ENCODE results near the gene HOXB4.

Gene HOXB4

DNA sequence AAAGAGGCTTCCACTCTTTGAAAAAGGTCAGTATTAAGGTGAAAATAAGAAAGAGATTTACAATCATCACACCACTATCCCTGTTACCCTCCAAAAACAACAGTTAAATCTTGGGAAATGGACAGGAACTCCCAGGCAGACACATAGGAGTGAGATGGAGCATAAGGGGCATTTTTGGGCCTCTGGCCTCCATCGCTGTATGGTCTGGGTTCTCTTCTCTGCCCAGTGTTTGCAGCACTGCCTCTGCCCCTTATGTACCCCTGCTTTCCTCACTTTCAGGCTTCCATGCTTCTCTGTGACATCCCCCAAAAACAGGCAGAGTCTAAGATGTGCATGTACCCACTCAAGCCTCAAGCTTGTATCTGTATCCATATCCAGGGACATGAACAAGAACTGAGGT is 32.6 kb downstream of the HOXB4 start:
- Histone ChIP-seq H3K9me3 (ENCODE audit: control insufficient read depth, low read length) (no peaks in the 10 kb centered on the region), H3K4me2 (ENCODE audit: low read length) (peak overlapping the region; percentile 65), H3K27ac (peak overlapping the region; percentile 8), H3K27me3 (ENCODE audit: control insufficient read depth, insufficient read depth, low read length) (no peaks in the 10 kb centered on the region), H3K4me1 (no peaks in the 10 kb centered on the region), H3K79me2 (no peaks in the 10 kb centered on the region), H3K9ac (no peak overlapping the region), H3K4me3 (ENCODE audit: low read depth, low read length) (peak overlapping the region; percentile 97), H3K36me3 (ENCODE audit: control insufficient read depth, insufficient read depth, low read length) (no peaks in the 10 kb centered on the region), H2AFZ (no peak overlapping the region)
- TF ChIP-seq, protein P1, sequence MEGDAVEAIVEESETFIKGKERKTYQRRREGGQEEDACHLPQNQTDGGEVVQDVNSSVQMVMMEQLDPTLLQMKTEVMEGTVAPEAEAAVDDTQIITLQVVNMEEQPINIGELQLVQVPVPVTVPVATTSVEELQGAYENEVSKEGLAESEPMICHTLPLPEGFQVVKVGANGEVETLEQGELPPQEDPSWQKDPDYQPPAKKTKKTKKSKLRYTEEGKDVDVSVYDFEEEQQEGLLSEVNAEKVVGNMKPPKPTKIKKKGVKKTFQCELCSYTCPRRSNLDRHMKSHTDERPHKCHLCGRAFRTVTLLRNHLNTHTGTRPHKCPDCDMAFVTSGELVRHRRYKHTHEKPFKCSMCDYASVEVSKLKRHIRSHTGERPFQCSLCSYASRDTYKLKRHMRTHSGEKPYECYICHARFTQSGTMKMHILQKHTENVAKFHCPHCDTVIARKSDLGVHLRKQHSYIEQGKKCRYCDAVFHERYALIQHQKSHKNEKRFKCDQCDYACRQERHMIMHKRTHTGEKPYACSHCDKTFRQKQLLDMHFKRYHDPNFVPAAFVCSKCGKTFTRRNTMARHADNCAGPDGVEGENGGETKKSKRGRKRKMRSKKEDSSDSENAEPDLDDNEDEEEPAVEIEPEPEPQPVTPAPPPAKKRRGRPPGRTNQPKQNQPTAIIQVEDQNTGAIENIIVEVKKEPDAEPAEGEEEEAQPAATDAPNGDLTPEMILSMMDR (IDR thresholded peaks at IDR 0.05), result no peak

DNA sequence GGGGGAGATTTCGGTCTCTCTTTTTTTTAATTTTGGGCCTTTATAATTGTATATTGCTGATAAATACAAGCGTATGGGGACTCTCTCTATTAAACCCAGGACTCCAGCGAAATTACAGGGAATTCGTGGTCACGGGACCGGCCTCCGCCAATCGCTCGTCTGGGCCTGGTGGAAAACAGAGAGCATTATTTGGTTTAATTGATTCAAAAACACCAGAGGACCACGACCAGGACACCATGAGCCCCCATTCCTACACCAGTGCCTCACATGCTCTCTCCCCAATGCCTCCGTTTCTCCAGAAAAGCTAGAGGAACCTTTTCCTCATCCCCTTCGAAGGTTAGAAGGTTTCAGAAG is 33.2 kb downstream of the HOXB4 start, which contains the start of gene HOXB2:
Gene HOXB2, minus strand, starts transcription at position 88 of the 354 bp plus-strand sequence. CDS start 198 bp downstream, outside the sequence.
- Histone ChIP-seq H3K9ac (no peak within 1 kb of the TSS), H3K27me3 (ENCODE audit: control insufficient read depth, insufficient read depth, low read length) (no peaks in the 10 kb centered on the region), H3K36me3 (ENCODE audit: control insufficient read depth, insufficient read depth, low read length) (no peaks in the 10 kb centered on the region), H3K9me3 (ENCODE audit: control insufficient read depth, low read length) (no peaks in the 10 kb centered on the region), H3K4me1 (no peaks in the 10 kb centered on the region), H2AFZ (no peak within 1 kb of the TSS), H3K4me2 (ENCODE audit: low read length) (peak within 1 kb of the TSS; percentile 65), H3K79me2 (no peaks in the 10 kb centered on the region), H3K27ac (peak within 1 kb of the TSS; percentile 55), H3K4me3 (ENCODE audit: low read depth, low read length) (peak within 1 kb of the TSS; percentile 97)
- TF ChIP-seq, protein P1 (IDR thresholded peaks at IDR 0.05), result no peak

DNA sequence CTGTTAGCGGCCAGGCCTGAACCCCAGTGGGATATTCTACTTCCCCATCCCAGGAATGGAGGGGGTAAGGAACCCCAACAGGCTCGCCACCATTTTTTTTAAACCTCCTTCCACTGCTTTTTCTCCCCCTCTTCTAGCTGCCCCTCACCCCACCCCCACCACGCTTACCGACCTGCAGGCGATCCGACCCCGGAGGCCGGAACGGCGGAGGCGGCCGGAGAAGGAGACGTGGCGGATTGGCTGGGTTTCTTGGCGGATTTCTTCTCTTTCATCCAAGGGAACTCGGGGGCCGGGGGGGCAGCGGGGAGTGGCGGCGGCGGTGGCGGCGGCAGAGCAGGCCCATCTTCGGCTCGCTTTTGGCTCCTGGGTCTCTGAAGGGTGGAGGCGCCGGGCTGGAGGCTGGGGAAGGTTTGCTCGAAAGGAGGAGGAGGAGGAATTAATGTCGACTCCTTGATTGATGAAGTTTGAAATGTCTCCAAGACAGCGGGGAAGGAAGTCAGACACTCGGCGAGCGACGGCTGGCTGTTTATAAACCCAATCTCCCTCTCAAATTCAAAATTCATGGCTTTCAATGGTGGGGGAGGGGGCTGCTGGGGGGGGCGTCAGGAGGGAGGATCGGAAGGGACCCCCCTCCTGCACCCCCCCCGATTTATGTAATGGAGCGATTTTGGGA is 33.7 kb downstream of the HOXB4 start:
- peak overlapping the region; percentile 97 for H3K4me3 ChIP-seq (ENCODE audit: low read depth, low read length)
- TF ChIP-seq, protein P1 (IDR thresholded peaks at IDR 0.05), result no peak
- H3K9me3 ChIP-seq (ENCODE audit: control insufficient read depth, low read length), result no peaks in the 10 kb centered on the region
- no peaks in the 10 kb centered on the region for H3K36me3 ChIP-seq (ENCODE audit: control insufficient read depth, insufficient read depth, low read length)
- no peak overlapping the region for H3K9ac ChIP-seq
- no peak overlapping the region for H2AFZ ChIP-seq
- H3K27me3 ChIP-seq (ENCODE audit: control insufficient read depth, insufficient read depth, low read length), result no peaks in the 10 kb centered on the region
- H3K4me1 ChIP-seq, result no peaks in the 10 kb centered on the region
- H3K27ac ChIP-seq, result peak overlapping the region; percentile 55
- peak overlapping the region; percentile 65 for H3K4me2 ChIP-seq (ENCODE audit: low read length)
- no peaks in the 10 kb centered on the region for H3K79me2 ChIP-seq

DNA sequence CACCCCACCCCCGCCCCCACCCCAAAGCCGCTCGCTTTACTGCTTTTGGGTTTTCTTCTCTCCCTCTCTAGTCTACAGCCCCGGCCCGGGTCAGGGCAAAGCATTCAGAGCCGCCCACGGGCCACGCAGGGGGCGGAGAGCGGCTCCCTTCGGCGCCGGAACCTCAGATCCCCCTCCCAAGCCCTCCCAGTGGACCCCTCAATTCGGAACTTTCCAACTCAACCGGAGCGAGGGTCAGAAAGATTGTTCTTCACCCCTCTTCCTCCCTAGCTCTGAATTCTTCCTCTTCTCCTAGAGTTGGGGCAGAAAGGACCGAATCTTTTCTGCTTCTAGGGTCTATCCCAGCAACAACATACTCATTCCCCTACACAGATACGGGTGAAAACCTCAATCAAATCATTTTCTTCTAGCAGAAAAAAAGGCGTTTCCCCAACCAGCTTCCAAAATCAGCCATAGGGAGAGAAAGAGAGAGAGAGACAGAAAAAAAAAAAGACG is 34.2 kb downstream of the HOXB4 start:
- no peaks in the 10 kb centered on the region for H3K79me2 ChIP-seq
- H3K4me1 ChIP-seq, result no peaks in the 10 kb centered on the region
- no peaks in the 10 kb centered on the region for H3K36me3 ChIP-seq (ENCODE audit: control insufficient read depth, insufficient read depth, low read length)
- H3K9me3 ChIP-seq (ENCODE audit: control insufficient read depth, low read length), result no peaks in the 10 kb centered on the region
- H3K27ac ChIP-seq, result peak overlapping the region; percentile 55
- H3K4me3 ChIP-seq (ENCODE audit: low read depth, low read length), result peak overlapping the region; percentile 97
- H3K9ac ChIP-seq, result no peak overlapping the region
- H3K4me2 ChIP-seq (ENCODE audit: low read length), result peak overlapping the region; percentile 65
- H3K27me3 ChIP-seq (ENCODE audit: control insufficient read depth, insufficient read depth, low read length), result no peaks in the 10 kb centered on the region
- no peak overlapping the region for H2AFZ ChIP-seq
- TF ChIP-seq, protein P1 (IDR thresholded peaks at IDR 0.05), result no peak

All from parathyroid adenoma (tissue), 2 donors.